Renal cortical epithelial cell (primary cell): Measurements from ENCODE around the gene ERVH48-1. TPM values are rescaled to one million over a fixed set of nuclear protein-coding genes. Genes with fewer than 3 reads are reported as not detected.
"Not testable (repeated sequence)": the region's sequence is repeated elsewhere in the genome, so short reads cannot be mapped to it uniquely, and the experiment has no call there.

Source experiments
- DNase-seq: peaks from one replicate; pipeline ENCODE4 v3.0.0-alpha.2; 2011; ENCODE audit warnings: low read depth
- total RNA-seq: library from RNA; depleted of rRNA; stranded (reverse); fragments of >200 nt; gene quantifications from 2 replicates; pipeline ENCODE4 v1.2.3, GENCODE V29; 2014

The ERVH48-1 gene
- total RNA-seq, 1 donor from 2014 or later: not detected

GRCh38 chr21:42908484-42908883 is 16.9 kb downstream of the ERVH48-1 start:
- DNase-seq: not testable (repeated sequence)

- DNase-seq: no peak
Measured at GRCh38 chr21:42906233-42906632, 19.2 kb downstream of the ERVH48-1 start.

GRCh38 chr21:42905195-42905594 is 20.2 kb downstream of the ERVH48-1 start:
- DNase-seq: no peak

- DNase-seq: no peak
Measured at GRCh38 chr21:42903817-42904216, 21.6 kb downstream of the ERVH48-1 start.

- no peak for DNase-seq
Measured at GRCh38 chr21:42900446-42900845, 25.0 kb downstream of the ERVH48-1 start.

GRCh38 chr21:42892931-42893755 is 32.3 kb downstream of the ERVH48-1 start, which contains the start of gene NDUFV3:
Gene NDUFV3, plus strand, starts transcription at chr21:42893309. Its CDS starts 25 bp downstream, at chr21:42893334.
- DNase-seq: peak; percentile 92

GRCh38 chr21:42892582-42892930 is 32.9 kb downstream of the ERVH48-1 start:
- no peak for DNase-seq

- DNase-seq: no peak
Measured at GRCh38 chr21:42887326-42887725, 38.1 kb downstream of the ERVH48-1 start.

GRCh38 chr21:42883921-42884320 is 41.5 kb downstream of the ERVH48-1 start:
- DNase-seq: no peak

GRCh38 chr21:42880352-42880751 is 45.1 kb downstream of the ERVH48-1 start:
- no peak for DNase-seq

GRCh38 chr21:42878993-42879787 is 46.2 kb downstream of the ERVH48-1 start, which contains the start of gene WDR4:
Gene WDR4, minus strand, starts transcription at chr21:42879539. Its CDS starts 44 bp downstream, at chr21:42879495.
- peak; percentile 93 for DNase-seq

GRCh38 chr21:42878678-42878992 is 46.8 kb downstream of the ERVH48-1 start:
- DNase-seq: no peak

- DNase-seq: not testable (repeated sequence)
Measured at GRCh38 chr21:42875811-42876210, 49.6 kb downstream of the ERVH48-1 start.

- no peak for DNase-seq
Measured at GRCh38 chr21:42873096-42873495, 52.3 kb downstream of the ERVH48-1 start.

- no peak for DNase-seq
Measured at GRCh38 chr21:42868196-42868595, 57.2 kb downstream of the ERVH48-1 start.

Other genes starting within 250 kb of the ERVH48-1 start
- 10.1 and 21.2 TPM in 2 replicates for gene WDR4, start 46.1 kb downstream of the ERVH48-1 start, total RNA-seq
- gene NDUFV3, start 32.3 kb downstream of the ERVH48-1 start, total RNA-seq: 46.7 and 56.8 TPM in 2 replicates
- 14.1 and 26.4 TPM in 2 replicates for gene PKNOX1, start 48.9 kb upstream of the ERVH48-1 start, total RNA-seq
- 24.5 and 90.7 TPM in 2 replicates for gene CBS, start 150.2 kb upstream of the ERVH48-1 start, total RNA-seq
- gene U2AF1, start 181.9 kb upstream of the ERVH48-1 start, total RNA-seq: 11.1 and 34.3 TPM in 2 replicates
- gene CRYAA, start 243.4 kb upstream of the ERVH48-1 start, total RNA-seq: not detected in 2 replicates